ENCODE results near the gene CPNE6. TPM values are rescaled to one million over a fixed set of nuclear protein-coding genes. Genes with fewer than 3 reads are reported as not detected.

Gene CPNE6
- polyA plus RNA-seq, 2 of the 4 experiments (the other 2 are of a cell fraction), result not detected

Other genes starting within 250 kb of the CPNE6 start
- 26.5 and 28.5 TPM in 2 replicates for gene DHRS4, start 117.8 kb upstream of the CPNE6 start, polyA plus RNA-seq (2011; rRNA removed)
- 60.9 to 64.8 TPM (median 62.7 TPM) in 3 replicates for gene DHRS4, start 117.8 kb upstream of the CPNE6 start, polyA plus RNA-seq (2017; fragmentation: RNase III; extraction: RNeasy Plus Mini Kit Qiagen cat#74134 plus additional on column Dnase treatment)
- 18.8 and 23.4 TPM in 2 replicates for gene DHRS4L2, start 82.6 kb upstream of the CPNE6 start, polyA plus RNA-seq (2011; rRNA removed)
- gene DHRS4L2, start 82.6 kb upstream of the CPNE6 start, polyA plus RNA-seq (2017; fragmentation: RNase III; extraction: RNeasy Plus Mini Kit Qiagen cat#74134 plus additional on column Dnase treatment), result 25.6 to 28.1 TPM (median 27.0 TPM) in 3 replicates
- gene CARMIL3, start 19.6 kb upstream of the CPNE6 start, polyA plus RNA-seq (2011; rRNA removed), result 0.45 and 0.79 TPM in 2 replicates
- gene CARMIL3, start 19.6 kb upstream of the CPNE6 start, polyA plus RNA-seq (2017; fragmentation: RNase III; extraction: RNeasy Plus Mini Kit Qiagen cat#74134 plus additional on column Dnase treatment), result 0.60 to 0.98 TPM (median 0.94 TPM) in 3 replicates
- 52.1 and 60.2 TPM in 2 replicates for gene PCK2, start 22.7 kb downstream of the CPNE6 start, polyA plus RNA-seq (2011; rRNA removed)
- gene PCK2, start 22.7 kb downstream of the CPNE6 start, polyA plus RNA-seq (2017; fragmentation: RNase III; extraction: RNeasy Plus Mini Kit Qiagen cat#74134 plus additional on column Dnase treatment), result 16.9 to 20.7 TPM (median 18.8 TPM) in 3 replicates
- 27.9 and 30.2 TPM in 2 replicates for gene DCAF11, start 43.2 kb downstream of the CPNE6 start, polyA plus RNA-seq (2011; rRNA removed)
- 22.2 to 31.4 TPM (median 30.7 TPM) in 3 replicates for gene DCAF11, start 43.2 kb downstream of the CPNE6 start, polyA plus RNA-seq (2017; fragmentation: RNase III; extraction: RNeasy Plus Mini Kit Qiagen cat#74134 plus additional on column Dnase treatment)
- gene NRL, start 43.4 kb downstream of the CPNE6 start, polyA plus RNA-seq (2011; rRNA removed), result 0.86 and 0.97 TPM in 2 replicates
- 0.84 to 0.93 TPM (median 0.88 TPM) in 3 replicates for gene NRL, start 43.4 kb downstream of the CPNE6 start, polyA plus RNA-seq (2017; fragmentation: RNase III; extraction: RNeasy Plus Mini Kit Qiagen cat#74134 plus additional on column Dnase treatment)
- gene FITM1, start 59.1 kb downstream of the CPNE6 start, polyA plus RNA-seq (2011; rRNA removed), result 0.06 TPM in 1 of 2 replicates, not detected in the other
- gene FITM1, start 59.1 kb downstream of the CPNE6 start, polyA plus RNA-seq (2017; fragmentation: RNase III; extraction: RNeasy Plus Mini Kit Qiagen cat#74134 plus additional on column Dnase treatment), result 0.36 TPM in 1 of 3 replicates, not detected in the others
- 77.3 and 83.6 TPM in 2 replicates for gene PSME1, start 64.6 kb downstream of the CPNE6 start, polyA plus RNA-seq (2011; rRNA removed)
- gene PSME1, start 64.6 kb downstream of the CPNE6 start, polyA plus RNA-seq (2017; fragmentation: RNase III; extraction: RNeasy Plus Mini Kit Qiagen cat#74134 plus additional on column Dnase treatment), result 124 to 139 TPM (median 134 TPM) in 3 replicates
- gene EMC9, start 70.0 kb downstream of the CPNE6 start, polyA plus RNA-seq (2011; rRNA removed), result 20.7 and 21.5 TPM in 2 replicates
- gene EMC9, start 70.0 kb downstream of the CPNE6 start, polyA plus RNA-seq (2017; fragmentation: RNase III; extraction: RNeasy Plus Mini Kit Qiagen cat#74134 plus additional on column Dnase treatment), result 46.5 to 51.7 TPM (median 48.5 TPM) in 3 replicates
- 137 and 168 TPM in 2 replicates for gene PSME2, start 75.0 kb downstream of the CPNE6 start, polyA plus RNA-seq (2011; rRNA removed)
- 144 to 193 TPM (median 161 TPM) in 3 replicates for gene PSME2, start 75.0 kb downstream of the CPNE6 start, polyA plus RNA-seq (2017; fragmentation: RNase III; extraction: RNeasy Plus Mini Kit Qiagen cat#74134 plus additional on column Dnase treatment)
- 5.7 and 19.1 TPM in 2 replicates for gene RNF31, start 75.9 kb downstream of the CPNE6 start, polyA plus RNA-seq (2011; rRNA removed)
- gene RNF31, start 75.9 kb downstream of the CPNE6 start, polyA plus RNA-seq (2017; fragmentation: RNase III; extraction: RNeasy Plus Mini Kit Qiagen cat#74134 plus additional on column Dnase treatment), result 20.2 to 25.3 TPM (median 20.8 TPM) in 3 replicates
- gene IRF9, start 89.7 kb downstream of the CPNE6 start, polyA plus RNA-seq (2011; rRNA removed), result 23.1 and 30.2 TPM in 2 replicates
- 14.4 to 24.2 TPM (median 19.0 TPM) in 3 replicates for gene IRF9, start 89.7 kb downstream of the CPNE6 start, polyA plus RNA-seq (2017; fragmentation: RNase III; extraction: RNeasy Plus Mini Kit Qiagen cat#74134 plus additional on column Dnase treatment)
- 1.9 and 2.8 TPM in 2 replicates for gene REC8, start 100.5 kb downstream of the CPNE6 start, polyA plus RNA-seq (2011; rRNA removed)
- gene REC8, start 100.5 kb downstream of the CPNE6 start, polyA plus RNA-seq (2017; fragmentation: RNase III; extraction: RNeasy Plus Mini Kit Qiagen cat#74134 plus additional on column Dnase treatment), result 4.2 to 5.1 TPM (median 4.4 TPM) in 3 replicates
- 37.1 and 45.3 TPM in 2 replicates for gene IPO4, start 117.3 kb downstream of the CPNE6 start, polyA plus RNA-seq (2011; rRNA removed)
- gene IPO4, start 117.3 kb downstream of the CPNE6 start, polyA plus RNA-seq (2017; fragmentation: RNase III; extraction: RNeasy Plus Mini Kit Qiagen cat#74134 plus additional on column Dnase treatment), result 86.1 to 95.8 TPM (median 91.7 TPM) in 3 replicates
- 48.0 and 74.9 TPM in 2 replicates for gene TM9SF1, start 123.9 kb downstream of the CPNE6 start, polyA plus RNA-seq (2011; rRNA removed)
- 51.5 to 62.2 TPM (median 60.1 TPM) in 3 replicates for gene TM9SF1, start 123.9 kb downstream of the CPNE6 start, polyA plus RNA-seq (2017; fragmentation: RNase III; extraction: RNeasy Plus Mini Kit Qiagen cat#74134 plus additional on column Dnase treatment)
- gene TSSK4, start 134.1 kb downstream of the CPNE6 start, polyA plus RNA-seq (2011; rRNA removed), result 0.09 TPM in 1 of 2 replicates, not detected in the other
- 0.13 TPM in 1 of 3 replicates, not detected in the others for gene TSSK4, start 134.1 kb downstream of the CPNE6 start, polyA plus RNA-seq (2017; fragmentation: RNase III; extraction: RNeasy Plus Mini Kit Qiagen cat#74134 plus additional on column Dnase treatment)
- gene CHMP4A, start 141.9 kb downstream of the CPNE6 start, polyA plus RNA-seq (2011; rRNA removed), result 74.9 and 102 TPM in 2 replicates
- 112 to 124 TPM (median 117 TPM) in 3 replicates for gene CHMP4A, start 141.9 kb downstream of the CPNE6 start, polyA plus RNA-seq (2017; fragmentation: RNase III; extraction: RNeasy Plus Mini Kit Qiagen cat#74134 plus additional on column Dnase treatment)
- gene MDP1, start 144.5 kb downstream of the CPNE6 start, polyA plus RNA-seq (2011; rRNA removed), result 31.8 and 38.6 TPM in 2 replicates
- gene MDP1, start 144.5 kb downstream of the CPNE6 start, polyA plus RNA-seq (2017; fragmentation: RNase III; extraction: RNeasy Plus Mini Kit Qiagen cat#74134 plus additional on column Dnase treatment), result 21.0 to 21.6 TPM (median 21.4 TPM) in 3 replicates
- 381 and 433 TPM in 2 replicates for gene NEDD8, start 160.8 kb downstream of the CPNE6 start, polyA plus RNA-seq (2011; rRNA removed)
- gene NEDD8, start 160.8 kb downstream of the CPNE6 start, polyA plus RNA-seq (2017; fragmentation: RNase III; extraction: RNeasy Plus Mini Kit Qiagen cat#74134 plus additional on column Dnase treatment), result 561 to 594 TPM (median 589 TPM) in 3 replicates
- gene GMPR2, start 161.4 kb downstream of the CPNE6 start, polyA plus RNA-seq (2011; rRNA removed), result 91.7 and 108 TPM in 2 replicates
- 64.8 to 71.2 TPM (median 70.0 TPM) in 3 replicates for gene GMPR2, start 161.4 kb downstream of the CPNE6 start, polyA plus RNA-seq (2017; fragmentation: RNase III; extraction: RNeasy Plus Mini Kit Qiagen cat#74134 plus additional on column Dnase treatment)
- 51.3 and 73.0 TPM in 2 replicates for gene TINF2, start 171.1 kb downstream of the CPNE6 start, polyA plus RNA-seq (2011; rRNA removed)
- gene TINF2, start 171.1 kb downstream of the CPNE6 start, polyA plus RNA-seq (2017; fragmentation: RNase III; extraction: RNeasy Plus Mini Kit Qiagen cat#74134 plus additional on column Dnase treatment), result 33.1 to 44.5 TPM (median 38.5 TPM) in 3 replicates
- gene TGM1, start 191.6 kb downstream of the CPNE6 start, polyA plus RNA-seq (2011; rRNA removed), result 0.61 and 1.7 TPM in 2 replicates
- gene TGM1, start 191.6 kb downstream of the CPNE6 start, polyA plus RNA-seq (2017; fragmentation: RNase III; extraction: RNeasy Plus Mini Kit Qiagen cat#74134 plus additional on column Dnase treatment), result 1.3 to 1.8 TPM (median 1.4 TPM) in 3 replicates
- 18.6 and 22.4 TPM in 2 replicates for gene RABGGTA, start 200.0 kb downstream of the CPNE6 start, polyA plus RNA-seq (2011; rRNA removed)
- gene RABGGTA, start 200.0 kb downstream of the CPNE6 start, polyA plus RNA-seq (2017; fragmentation: RNase III; extraction: RNeasy Plus Mini Kit Qiagen cat#74134 plus additional on column Dnase treatment), result 17.2 to 23.1 TPM (median 21.9 TPM) in 3 replicates
- 17.4 and 17.9 TPM in 2 replicates for gene DHRS1, start 228.2 kb downstream of the CPNE6 start, polyA plus RNA-seq (2011; rRNA removed)
- 13.8 to 15.2 TPM (median 15.1 TPM) in 3 replicates for gene DHRS1, start 228.2 kb downstream of the CPNE6 start, polyA plus RNA-seq (2017; fragmentation: RNase III; extraction: RNeasy Plus Mini Kit Qiagen cat#74134 plus additional on column Dnase treatment)
- 16.5 and 23.6 TPM in 2 replicates for gene NOP9, start 228.3 kb downstream of the CPNE6 start, polyA plus RNA-seq (2011; rRNA removed)
- 23.0 to 24.5 TPM (median 24.2 TPM) in 3 replicates for gene NOP9, start 228.3 kb downstream of the CPNE6 start, polyA plus RNA-seq (2017; fragmentation: RNase III; extraction: RNeasy Plus Mini Kit Qiagen cat#74134 plus additional on column Dnase treatment)
- gene CIDEB, start 236.4 kb downstream of the CPNE6 start, polyA plus RNA-seq (2011; rRNA removed), result 0.31 and 0.32 TPM in 2 replicates
- 0.33 to 0.99 TPM (median 0.79 TPM) in 3 replicates for gene CIDEB, start 236.4 kb downstream of the CPNE6 start, polyA plus RNA-seq (2017; fragmentation: RNase III; extraction: RNeasy Plus Mini Kit Qiagen cat#74134 plus additional on column Dnase treatment)
- gene LTB4R2, start 238.6 kb downstream of the CPNE6 start, polyA plus RNA-seq (2011; rRNA removed), result 5.8 and 7.6 TPM in 2 replicates
- gene LTB4R2, start 238.6 kb downstream of the CPNE6 start, polyA plus RNA-seq (2017; fragmentation: RNase III; extraction: RNeasy Plus Mini Kit Qiagen cat#74134 plus additional on column Dnase treatment), result 8.4 to 9.9 TPM (median 8.6 TPM) in 3 replicates
- gene LTB4R, start 239.9 kb downstream of the CPNE6 start, polyA plus RNA-seq (2011; rRNA removed), result 10.2 and 13.2 TPM in 2 replicates
- gene LTB4R, start 239.9 kb downstream of the CPNE6 start, polyA plus RNA-seq (2017; fragmentation: RNase III; extraction: RNeasy Plus Mini Kit Qiagen cat#74134 plus additional on column Dnase treatment), result 8.3 to 9.4 TPM (median 8.3 TPM) in 3 replicates

Measured in A549 (cell line).